HCT116 (cell line): ENCODE results near the gene RND3. TPM values are rescaled to one million over a fixed set of nuclear protein-coding genes. Genes with fewer than 3 reads are reported as not detected.

ENCODE experiments used
- ATAC-seq: fragments of 200-7000 bp; cut with Tn5 transposase; 2 replicates; pipeline ENCODE4 v1.9.1; 2020; ENCODE audit warnings: mild to moderate bottlenecking, moderate library complexity
- BruUV-seq: library from RNA; stranded (reverse); fragments of 400-500 nt; replicated peaks from 2 replicates; lab custom pipeline; 2021; lab: Mats Ljungman, UMichigan
- CTCF ChIA-PET: fragments of 300-600 bp; sonication (Branson Sonifier 250); formaldehyde crosslinking; loops from one replicate; lab custom pipeline; 2021; ENCODE audit warnings: antibody characterized with exemption; lab: Charles Lee
- POLR2A ChIA-PET: fragments of 300-600, 350-600 bp; sonication (Branson Sonifier 250); formaldehyde crosslinking; loops from one replicate; lab custom pipeline; 2021; ENCODE audit warnings: antibody characterized with exemption; lab: Charles Lee
- RAD21 ChIA-PET, 2 experiments: fragments of 300-600 bp; sonication (Branson Sonifier 250); formaldehyde crosslinking; loops; one replicate each; lab custom pipeline; 2023; ENCODE audit warnings: low total read pairs in 2 of 2; ENCODE audit not compliant: uncharacterized antibody in 2 of 2, unreplicated experiment in 2 of 2, low non-redundant PET in 1 of 2; lab: Charles Lee
- DNase-seq: peaks from one replicate; pipeline ENCODE4 v3.0.0-alpha.2; 2010; ENCODE audit warnings: low read depth, low spot score
- H2AFZ ChIP-seq: fragments of 200-600 bp; shearing (Covaris generic), sonication (generic); 2 replicates; pipeline ENCODE4 v1.6.1; 2017; ENCODE audit warnings: low read depth, mixed run types, mixed read lengths, antibody characterized with exemption, low read length; ENCODE audit not compliant: poor library complexity, severe bottlenecking
- H3K27ac ChIP-seq: 2 replicates; pipeline ENCODE4 v1.5.1; 2012; ENCODE audit warnings: low read depth, low read length
- H3K27me3 ChIP-seq: fragments of 200-600 bp; sonication (generic); 2 replicates; pipeline ENCODE4 v1.6.1; 2016; ENCODE audit warnings: mixed run types, low read length, mixed read lengths; ENCODE audit not compliant: insufficient read depth
- H3K36me3 ChIP-seq, 2 experiments: fragments of 200-500 bp in 1 of 2; fragments of 200-600 bp in 1 of 2; sonication (Bioruptor generic) in 1 of 2; sonication (generic) in 1 of 2; 2 replicates each; pipeline versions ENCODE4 v1.5.1 to v1.6.1; 2014 to 2016; ENCODE audit warnings: low read length in 2 of 2, inconsistent platforms in 1 of 2, mixed read lengths in 1 of 2, mixed run types in 1 of 2; ENCODE audit not compliant: insufficient read depth in 2 of 2, control insufficient read depth in 1 of 2
- H3K4me1 ChIP-seq, 2 experiments: fragments of 200-600 bp in 1 of 2; sonication (generic) in 1 of 2; 2 replicates each; pipeline versions ENCODE4 v1.5.1 to v1.6.1; 2012 to 2017; ENCODE audit warnings: low read length in 2 of 2, inconsistent platforms in 1 of 2, mild to moderate bottlenecking in 1 of 2, mixed read lengths in 1 of 2, mixed run types in 1 of 2, moderate library complexity in 1 of 2; ENCODE audit not compliant: insufficient read depth in 2 of 2, control insufficient read depth in 1 of 2
- H3K4me2 ChIP-seq: fragments of 200-600 bp; sonication (generic); 2 replicates; pipeline ENCODE4 v1.6.1; 2017; ENCODE audit warnings: mixed run types, low read length, mixed read lengths
- H3K4me3 ChIP-seq, 2 experiments: fragments of 200-600 bp in 1 of 2; sonication (generic) in 1 of 2; replicated peaks in 1 of 2; 2 replicates each; pipeline ENCODE4 v1.5.1; 2011 to 2016; ENCODE audit warnings: low read length in 2 of 2, control low read depth in 1 of 2, low read depth in 1 of 2, mild to moderate bottlenecking in 1 of 2, mixed read lengths in 1 of 2, mixed run types in 1 of 2
- H3K79me2 ChIP-seq: fragments of 200-600 bp; sonication (generic); 2 replicates; pipeline ENCODE4 v1.6.1; 2017; ENCODE audit warnings: mild to moderate bottlenecking, mixed run types, low read length, moderate library complexity, mixed read lengths; ENCODE audit not compliant: insufficient read depth
- H3K9ac ChIP-seq: fragments of 200-600 bp; sonication (generic); 2 replicates; pipeline ENCODE4 v1.6.1; 2016; ENCODE audit warnings: low read length, mixed read lengths
- H3K9me2 ChIP-seq: fragments of 200-600 bp; sonication (generic), shearing (Covaris generic); 2 replicates; pipeline ENCODE4 v1.6.1; 2017; ENCODE audit warnings: mixed run types, mild to moderate bottlenecking, moderate library complexity; ENCODE audit not compliant: insufficient read depth
- H3K9me3 ChIP-seq, 2 experiments: fragments of 200-500 bp in 1 of 2; fragments of 200-600 bp in 1 of 2; sonication (Bioruptor generic) in 1 of 2; sonication (generic) in 1 of 2; 2 replicates each; pipeline ENCODE4 v1.6.1; 2014 to 2017; ENCODE audit warnings: low read length in 2 of 2, mixed read lengths in 2 of 2, inconsistent platforms in 1 of 2, low read depth in 1 of 2, mild to moderate bottlenecking in 1 of 2, mixed run types in 1 of 2, moderate library complexity in 1 of 2; ENCODE audit not compliant: control insufficient read depth in 1 of 2, insufficient read depth in 1 of 2
- H4K20me1 ChIP-seq: fragments of 200-600 bp; sonication (generic), shearing (Covaris generic); 2 replicates; pipeline ENCODE4 v1.6.1; 2017; ENCODE audit warnings: mixed run types, mild to moderate bottlenecking, moderate library complexity; ENCODE audit not compliant: insufficient read depth
- EGR1 ChIP-seq: IDR thresholded peaks from 2 replicates; pipeline ENCODE4 v1.6.1; 2012; ENCODE audit warnings: low read depth
- ELF1 ChIP-seq: IDR thresholded peaks from 2 replicates; pipeline ENCODE4 v1.6.1; 2012; ENCODE audit warnings: low read depth, borderline replicate concordance
- EZH2phosphoT487 ChIP-seq: fragments of 200-600 bp; IDR thresholded peaks from 2 replicates; pipeline ENCODE4 v1.6.1; 2018; ENCODE audit warnings: antibody characterized with exemption, borderline replicate concordance
- JUND ChIP-seq: IDR thresholded peaks from 2 replicates; pipeline ENCODE4 v1.6.1; 2012
- REST ChIP-seq: IDR thresholded peaks from 2 replicates; pipeline ENCODE4 v1.6.1; 2012; ENCODE audit warnings: low read depth
- SIN3A ChIP-seq: IDR thresholded peaks from 2 replicates; pipeline ENCODE4 v1.6.1; 2012; ENCODE audit warnings: low read depth
- YY1 ChIP-seq: IDR thresholded peaks from 2 replicates; pipeline ENCODE4 v1.6.1; 2011; ENCODE audit warnings: low read length, low read depth, moderate library complexity, mild to moderate bottlenecking; ENCODE audit not compliant: insufficient replicate concordance; ENCODE audit errors: extremely low read depth
- ZNF274 ChIP-seq: fragments of 200-500 bp; sonication (Bioruptor generic); IDR thresholded peaks from 2 replicates; pipeline ENCODE4 v1.6.1; 2014; ENCODE audit warnings: mild to moderate bottlenecking, low read depth, low read length, inconsistent platforms
- intact Hi-C: fragments of 100-400 bp; cut with micrococcal nuclease; formaldehyde crosslinking; loops from 2 replicates; pipeline ENCODE4 v1.10.0; 2022
- total RNA-seq: library from RNA; stranded (reverse); gene quantifications from one replicate; pipeline ENCODE4 v1.2.1, GENCODE V29; 2021; ENCODE audit not compliant: unreplicated experiment

The RND3 gene
- total RNA-seq, 1 experiment from 2014 or later: 15.0 TPM

GRCh38 chr2:150522269-150522668, 34.8 kb upstream of the RND3 start:
- no peaks in the 10 kb centered on the region for H3K36me3 ChIP-seq
- H4K20me1 ChIP-seq: no peaks in the 10 kb centered on the region
- no peak for ATAC-seq
- no peak overlapping the region for H3K4me2 ChIP-seq
- no TSS peak for BruUV-seq
- DNase-seq: no peak
- H3K9me3 ChIP-seq: no peaks in the 10 kb centered on the region
- no peak overlapping the region for H3K9ac ChIP-seq
- RAD21 ChIA-PET: no interaction called here
- POLR2A ChIA-PET: no interaction called here
- H3K4me3 ChIP-seq: no peak overlapping the region
- no peak overlapping the region for H2AFZ ChIP-seq
- H3K9me2 ChIP-seq: no peaks in the 10 kb centered on the region
- H3K27ac ChIP-seq: no peak overlapping the region
- H3K4me1 ChIP-seq: peaks cover 4 to 13% of the 10 kb centered on the region in 2 experiments; a peak in 3 of 4 replicates
- intact Hi-C loops: no loop called here
- H3K79me2 ChIP-seq: no peaks in the 10 kb centered on the region
- CTCF ChIA-PET: no interaction called here
- no peaks in the 10 kb centered on the region for H3K27me3 ChIP-seq
- TF ChIP-seq ZNF274 (no peak), EZH2phosphoT487 (no peak), SIN3A (no peak), YY1 (no peak), ELF1 (no peak), JUND (no peak), REST (no peak), EGR1 (no peak)
